ENCODE results near the gene DTX4.

DTX4 gene

DNA sequence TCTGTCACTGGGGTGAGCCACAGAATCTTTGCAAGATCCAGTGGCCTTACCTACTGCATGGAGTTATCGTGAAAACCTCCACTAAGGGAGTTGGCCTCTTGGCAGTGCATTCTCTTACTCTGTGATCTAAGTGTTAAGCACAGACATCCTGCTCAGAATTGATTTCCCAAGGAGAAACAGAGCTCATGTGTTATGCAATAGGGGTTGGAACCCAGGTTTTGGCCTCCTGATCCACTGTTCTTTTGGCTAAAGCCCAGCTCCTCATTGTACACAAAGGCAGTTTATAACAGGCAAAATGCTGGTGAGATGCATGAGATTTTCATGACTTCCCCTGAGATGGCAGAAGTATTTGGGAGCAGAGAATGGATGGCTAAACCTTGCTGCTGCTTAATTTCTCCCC lies 11.8 kb downstream of the DTX4 start:
- no peak for DNase-seq (ENCODE audit: low read depth, low spot score)
- TF ChIP-seq POLR2AphosphoS5 (IDR thresholded peaks at IDR 0.05; ENCODE audit: borderline replicate concordance, low read depth, low read length), result no peak
- TF ChIP-seq EZH2 (IDR thresholded peaks at IDR 0.05), result no peak
- no peak for TF ChIP-seq FOXP2 (optimal IDR thresholded peaks at IDR 0.05; ENCODE audit: control extremely low read depth, extremely low read length, insufficient read depth)
- Histone ChIP-seq H3K9ac (ENCODE audit: insufficient read length) (no peak overlapping the region), H3K9me3 (ENCODE audit: low read depth, low read length) (no peaks in the 10 kb centered on the region), H3K27ac (no peak overlapping the region), H3K4me3 (no peak overlapping the region), H3K36me3 (ENCODE audit: insufficient read depth, low read length) (no peaks in the 10 kb centered on the region)

DNA sequence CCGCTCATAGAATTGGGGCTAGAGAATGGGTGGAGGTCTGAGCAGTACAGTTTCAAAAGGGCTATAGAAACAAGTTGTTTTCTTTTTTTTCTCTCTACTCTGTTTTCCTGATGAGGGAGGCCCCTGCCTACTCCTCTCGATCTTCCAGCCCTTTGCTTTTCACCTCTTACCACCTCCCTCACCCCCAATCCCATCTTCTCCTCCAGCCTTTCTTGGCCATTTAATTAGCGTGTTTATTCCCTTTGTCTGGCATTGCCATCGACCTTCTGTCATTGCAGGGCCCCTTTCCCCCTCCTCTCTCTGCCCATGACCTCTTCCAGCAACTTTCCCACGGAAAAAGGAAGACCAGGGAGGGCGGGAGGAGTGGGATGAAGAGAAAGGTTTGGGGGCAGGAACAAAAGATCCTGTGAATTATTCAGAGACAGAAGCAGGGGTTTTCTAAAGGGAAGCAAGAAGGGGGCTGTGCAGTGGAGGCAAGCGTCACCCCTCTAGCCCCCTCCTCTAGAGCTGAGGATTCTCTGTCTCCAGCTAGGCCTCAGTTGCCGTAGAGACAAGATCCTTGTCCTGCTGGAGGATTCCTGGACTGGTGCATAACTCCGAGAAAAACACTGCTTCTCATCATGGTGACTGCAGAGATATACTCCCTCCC lies 12.9 kb downstream of the DTX4 start:
- no peaks in the 10 kb centered on the region for H3K36me3 ChIP-seq (ENCODE audit: insufficient read depth, low read length)

DNA sequence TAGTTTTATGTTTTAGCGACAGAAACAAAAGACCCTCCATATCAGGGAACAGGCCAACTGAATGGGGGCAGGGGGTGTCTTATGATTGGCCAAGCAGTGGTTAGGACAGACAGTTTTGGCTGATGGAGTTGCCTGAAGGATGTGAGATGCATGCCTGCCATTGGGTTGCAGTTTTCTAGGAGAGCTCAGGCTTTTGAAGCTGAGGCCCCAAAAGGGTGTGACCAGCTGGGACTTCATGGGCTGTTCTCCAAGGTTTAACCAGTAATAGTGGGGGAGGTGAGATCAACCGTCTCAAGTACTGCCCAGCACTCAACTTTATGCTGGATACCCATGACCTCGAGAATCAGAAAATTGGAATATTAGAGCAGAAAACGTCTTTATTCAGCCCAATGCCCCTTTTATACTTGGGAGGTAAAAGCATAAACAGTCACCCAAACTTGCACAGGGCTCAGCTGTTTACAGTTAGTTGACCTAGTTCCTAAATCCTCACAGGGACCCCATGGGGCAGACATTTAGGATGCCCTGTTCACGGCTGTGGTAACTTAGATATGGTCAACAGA lies 13.5 kb downstream of the DTX4 start:
- Histone ChIP-seq H3K27ac (no peak overlapping the region), H3K36me3 (ENCODE audit: insufficient read depth, low read length) (no peaks in the 10 kb centered on the region), H3K9ac (ENCODE audit: insufficient read length) (no peak overlapping the region), H3K4me3 (no peak overlapping the region), H3K9me3 (ENCODE audit: low read depth, low read length) (no peaks in the 10 kb centered on the region)
- DNase-seq (ENCODE audit: low read depth, low spot score), result no peak
- no peak for TF ChIP-seq POLR2AphosphoS5 (IDR thresholded peaks at IDR 0.05; ENCODE audit: borderline replicate concordance, low read depth, low read length)
- no peak for TF ChIP-seq FOXP2 (optimal IDR thresholded peaks at IDR 0.05; ENCODE audit: control extremely low read depth, extremely low read length, insufficient read depth)
- no peak for TF ChIP-seq EZH2 (IDR thresholded peaks at IDR 0.05)

More for the DNA sequence above, 12.9 kb downstream of the DTX4 start:
- no peak overlapping the region for H3K27ac ChIP-seq
- TF ChIP-seq FOXP2 (optimal IDR thresholded peaks at IDR 0.05; ENCODE audit: control extremely low read depth, extremely low read length, insufficient read depth) (no peak), EZH2 (IDR thresholded peaks at IDR 0.05) (no peak), POLR2AphosphoS5 (IDR thresholded peaks at IDR 0.05; ENCODE audit: borderline replicate concordance, low read depth, low read length) (no peak)
- H3K4me3 ChIP-seq, result no peak overlapping the region
- DNase-seq (ENCODE audit: low read depth, low spot score), result no peak
- no peaks in the 10 kb centered on the region for H3K9me3 ChIP-seq (ENCODE audit: low read depth, low read length)
- no peak overlapping the region for H3K9ac ChIP-seq (ENCODE audit: insufficient read length)

GRCh38 chr11:59186130-59186594 lies 14.2 kb downstream of the DTX4 start:
- TF ChIP-seq FOXP2 (optimal IDR thresholded peaks at IDR 0.05; ENCODE audit: control extremely low read depth, extremely low read length, insufficient read depth), result no peak
- TF ChIP-seq POLR2AphosphoS5 (IDR thresholded peaks at IDR 0.05; ENCODE audit: borderline replicate concordance, low read depth, low read length), result no peak
- TF ChIP-seq EZH2 (IDR thresholded peaks at IDR 0.05), result no peak
- no peak for DNase-seq (ENCODE audit: low read depth, low spot score)
- H3K9ac ChIP-seq (ENCODE audit: insufficient read length), result no peak overlapping the region
- H3K4me3 ChIP-seq, result no peak overlapping the region
- H3K27ac ChIP-seq, result no peak overlapping the region
- no peaks in the 10 kb centered on the region for H3K9me3 ChIP-seq (ENCODE audit: low read depth, low read length)
- H3K36me3 ChIP-seq (ENCODE audit: insufficient read depth, low read length), result no peaks in the 10 kb centered on the region

DNA sequence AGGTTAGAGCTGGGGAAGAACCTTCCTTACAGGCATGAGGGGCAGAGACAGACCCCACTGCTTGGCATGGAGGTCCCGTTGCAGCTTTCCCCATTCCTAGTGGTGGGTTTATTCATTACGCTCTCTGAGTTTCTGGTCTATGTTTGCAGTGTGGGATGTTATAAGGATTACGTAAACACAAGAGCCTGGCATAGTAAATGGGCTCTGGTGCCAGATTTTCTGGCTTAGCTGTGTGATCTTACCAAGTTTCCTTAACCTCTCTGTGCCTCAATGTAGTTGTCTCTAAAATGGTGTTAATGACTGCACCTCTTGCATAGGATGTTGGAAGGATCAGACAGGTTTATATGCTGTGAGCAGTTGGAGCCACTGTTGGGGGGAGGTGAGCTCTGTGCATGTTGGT lies 15.1 kb downstream of the DTX4 start:
- H3K27ac ChIP-seq, result no peak overlapping the region
- H3K9me3 ChIP-seq (ENCODE audit: low read depth, low read length), result no peaks in the 10 kb centered on the region
- no peak for DNase-seq (ENCODE audit: low read depth, low spot score)
- TF ChIP-seq FOXP2 (optimal IDR thresholded peaks at IDR 0.05; ENCODE audit: control extremely low read depth, extremely low read length, insufficient read depth), result no peak
- TF ChIP-seq EZH2 (IDR thresholded peaks at IDR 0.05), result no peak
- TF ChIP-seq POLR2AphosphoS5 (IDR thresholded peaks at IDR 0.05; ENCODE audit: borderline replicate concordance, low read depth, low read length), result no peak
- no peak overlapping the region for H3K4me3 ChIP-seq
- no peak overlapping the region for H3K9ac ChIP-seq (ENCODE audit: insufficient read length)
- H3K36me3 ChIP-seq (ENCODE audit: insufficient read depth, low read length), result no peaks in the 10 kb centered on the region

- TF ChIP-seq FOXP2 (optimal IDR thresholded peaks at IDR 0.05; ENCODE audit: control extremely low read depth, extremely low read length, insufficient read depth) (no peak), POLR2AphosphoS5 (IDR thresholded peaks at IDR 0.05; ENCODE audit: borderline replicate concordance, low read depth, low read length) (no peak), EZH2 (IDR thresholded peaks at IDR 0.05) (no peak)
- H3K36me3 ChIP-seq (ENCODE audit: insufficient read depth, low read length), result no peaks in the 10 kb centered on the region
- H3K27ac ChIP-seq, result no peak overlapping the region
Observed at GRCh38 chr11:59187587-59187986, 15.7 kb downstream of the DTX4 start.

DNA sequence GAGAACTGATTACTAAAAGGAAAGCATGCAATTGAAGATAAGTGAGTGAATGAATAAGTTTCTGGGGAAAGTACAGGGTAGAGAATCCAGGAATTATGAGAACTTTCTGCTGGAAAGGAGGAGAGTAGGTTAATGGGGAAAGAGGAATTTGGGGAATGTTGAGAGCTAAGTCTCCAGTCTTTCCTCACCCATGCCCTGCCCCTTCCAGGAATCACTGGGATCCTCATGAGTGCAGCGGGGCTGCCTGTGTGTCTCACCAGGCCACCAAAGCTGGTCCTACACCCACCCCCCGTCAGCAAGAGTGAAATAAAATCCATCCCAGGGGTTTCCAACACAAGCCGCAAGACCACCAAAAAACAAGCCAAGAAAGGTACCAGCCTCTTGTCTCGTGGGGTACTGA lies 17.0 kb downstream of the DTX4 start:
- DNase-seq (ENCODE audit: low read depth, low spot score), result no peak
- Histone ChIP-seq H3K36me3 (ENCODE audit: insufficient read depth, low read length) (no peaks in the 10 kb centered on the region), H3K9me3 (ENCODE audit: low read depth, low read length) (no peaks in the 10 kb centered on the region), H3K27ac (no peak overlapping the region), H3K4me3 (no peak overlapping the region), H3K9ac (ENCODE audit: insufficient read length) (no peak overlapping the region)
- TF ChIP-seq FOXP2 (optimal IDR thresholded peaks at IDR 0.05; ENCODE audit: control extremely low read depth, extremely low read length, insufficient read depth), result no peak

More at GRCh38 chr11:59187587-59187986, 15.7 kb downstream of the DTX4 start:
- Histone ChIP-seq H3K9me3 (ENCODE audit: low read depth, low read length) (no peaks in the 10 kb centered on the region), H3K4me3 (no peak overlapping the region), H3K9ac (ENCODE audit: insufficient read length) (no peak overlapping the region)
- DNase-seq (ENCODE audit: low read depth, low spot score), result no peak

GRCh38 chr11:59189986-59190385 lies 18.1 kb downstream of the DTX4 start:
- H3K9ac ChIP-seq (ENCODE audit: insufficient read length), result no peak overlapping the region
- no peaks in the 10 kb centered on the region for H3K9me3 ChIP-seq (ENCODE audit: low read depth, low read length)
- TF ChIP-seq FOXP2 (optimal IDR thresholded peaks at IDR 0.05; ENCODE audit: control extremely low read depth, extremely low read length, insufficient read depth) (no peak), POLR2AphosphoS5 (IDR thresholded peaks at IDR 0.05; ENCODE audit: borderline replicate concordance, low read depth, low read length) (no peak), EZH2 (IDR thresholded peaks at IDR 0.05) (no peak)
- no peak for DNase-seq (ENCODE audit: low read depth, low spot score)
- H3K4me3 ChIP-seq, result no peak overlapping the region
- no peak overlapping the region for H3K27ac ChIP-seq
- no peaks in the 10 kb centered on the region for H3K36me3 ChIP-seq (ENCODE audit: insufficient read depth, low read length)

- Histone ChIP-seq H3K4me3 (no peak overlapping the region), H3K9ac (ENCODE audit: insufficient read length) (no peak overlapping the region), H3K36me3 (ENCODE audit: insufficient read depth, low read length) (no peaks in the 10 kb centered on the region), H3K9me3 (ENCODE audit: low read depth, low read length) (no peaks in the 10 kb centered on the region), H3K27ac (no peak overlapping the region)
- TF ChIP-seq EZH2 (IDR thresholded peaks at IDR 0.05), result no peak
- no peak for DNase-seq (ENCODE audit: low read depth, low spot score)
Observed at GRCh38 chr11:59191095-59191494, 19.2 kb downstream of the DTX4 start.
